ENCODE data around the gene LMO7.

The LMO7 gene

DNA sequence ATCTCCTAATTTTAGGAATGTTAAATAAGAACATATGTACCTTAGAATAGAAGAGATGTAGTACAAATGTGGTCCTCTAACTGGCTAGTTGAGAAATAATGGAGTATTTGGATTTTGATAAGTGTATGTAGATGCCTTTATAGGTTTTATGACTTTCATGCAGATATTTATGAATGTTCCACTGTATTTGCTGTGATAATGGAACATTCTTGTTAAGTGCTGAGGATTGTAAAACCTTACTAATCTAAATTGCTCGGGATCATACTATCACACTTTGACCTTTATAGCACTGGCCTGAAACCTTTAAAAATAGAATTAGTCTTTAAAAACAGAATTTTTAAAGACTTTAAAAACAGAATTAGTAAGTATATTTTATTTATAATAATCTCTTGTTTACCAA lies 135.1 kb downstream of the LMO7 start:
- Histone ChIP-seq H3K18ac (ENCODE audit: low read depth in 1 of 2, low read length in 2 of 2) (no peak overlapping the region), H4K8ac (ENCODE audit: low read length) (no peak overlapping the region), H2BK15ac (ENCODE audit: low read depth, poor library complexity, severe bottlenecking) (no peak overlapping the region), H2AK5ac (ENCODE audit: low read length, severe bottlenecking) (no peak overlapping the region), H2BK120ac (ENCODE audit: low read depth, low read length) (no peak overlapping the region), H3K9me3 (ENCODE audit: control insufficient read depth, low read length) (no peaks in the 10 kb centered on the region), H3K4me3 (ENCODE audit: insufficient read depth in 1 of 2, low read depth in 1 of 2, low read length in 2 of 2) (no peak overlapping the region), H2AFZ (ENCODE audit: low read depth, low read length) (no peak overlapping the region), H4K91ac (ENCODE audit: low read length) (no peak overlapping the region), H3K79me1 (replicated peaks; ENCODE audit: low read length, poor library complexity, severe bottlenecking) (peaks cover 9% of the 10 kb centered on the region), H2BK12ac (ENCODE audit: low read length in 2 of 2) (no peak overlapping the region), H3K4me2 (ENCODE audit: low read length, poor library complexity, severe bottlenecking) (no peak overlapping the region), H3K4ac (ENCODE audit: low read depth in 1 of 2, low read length in 2 of 2) (no peak overlapping the region), H3K23ac (ENCODE audit: low read length in 2 of 2) (no peak overlapping the region), H2BK5ac (ENCODE audit: low read depth, low read length, poor library complexity, severe bottlenecking) (no peak overlapping the region), H3K27ac (ENCODE audit: low read length, poor library complexity, severe bottlenecking) (no peak overlapping the region), H3K14ac (ENCODE audit: low read length in 2 of 2) (no peak overlapping the region), H3K36me3 (ENCODE audit: control insufficient read depth in 1 of 2, insufficient read depth in 2 of 2, low read depth in 1 of 2, low read length in 2 of 2) (no peaks in the 10 kb centered on the region), H3K27me3 (ENCODE audit: control insufficient read depth in 1 of 2, insufficient read depth in 1 of 2, low read length in 2 of 2) (no peaks in the 10 kb centered on the region), H3K9ac (ENCODE audit: low read length) (peak overlapping the region; percentile 51), H3K4me1 (ENCODE audit: control insufficient read depth, insufficient read depth, low read depth, low read length) (no peaks in the 10 kb centered on the region)
- no CpG with 5 or more reads among the region's 1 CpG for WGBS
- DNase-seq = no peak

GRCh38 chr13:75771818-75772217 lies 135.7 kb downstream of the LMO7 start:
- no peak overlapping the region for H4K8ac ChIP-seq (ENCODE audit: low read length)
- H3K4me1 ChIP-seq (ENCODE audit: control insufficient read depth, insufficient read depth, low read depth, low read length) = no peaks in the 10 kb centered on the region
- peak overlapping the region; percentile 60 for H3K9ac ChIP-seq (ENCODE audit: low read length)
- H3K9me3 ChIP-seq (ENCODE audit: control insufficient read depth, low read length) = no peaks in the 10 kb centered on the region
- no peak overlapping the region for H2AFZ ChIP-seq (ENCODE audit: low read depth, low read length)
- H3K4me3 ChIP-seq (ENCODE audit: insufficient read depth in 1 of 2, low read depth in 1 of 2, low read length in 2 of 2) = no peak overlapping the region
- no peak overlapping the region for H3K4me2 ChIP-seq (ENCODE audit: low read length, poor library complexity, severe bottlenecking)
- no peak overlapping the region for H2AK5ac ChIP-seq (ENCODE audit: low read length, severe bottlenecking)
- H3K23ac ChIP-seq (ENCODE audit: low read length in 2 of 2) = no peak overlapping the region
- no peak overlapping the region for H2BK5ac ChIP-seq (ENCODE audit: low read depth, low read length, poor library complexity, severe bottlenecking)
- no peak overlapping the region for H3K18ac ChIP-seq (ENCODE audit: low read depth in 1 of 2, low read length in 2 of 2)
- no peak overlapping the region for H2BK12ac ChIP-seq (ENCODE audit: low read length in 2 of 2)
- no peaks in the 10 kb centered on the region for H3K27me3 ChIP-seq (ENCODE audit: control insufficient read depth in 1 of 2, insufficient read depth in 1 of 2, low read length in 2 of 2)
- H3K79me1 ChIP-seq (replicated peaks; ENCODE audit: low read length, poor library complexity, severe bottlenecking) = peaks cover 7% of the 10 kb centered on the region
- H3K27ac ChIP-seq (ENCODE audit: low read length, poor library complexity, severe bottlenecking) = no peak overlapping the region
- no peak overlapping the region for H4K91ac ChIP-seq (ENCODE audit: low read length)
- DNase-seq = peak; percentile 72
- no peak overlapping the region for H2BK120ac ChIP-seq (ENCODE audit: low read depth, low read length)
- no peaks in the 10 kb centered on the region for H3K36me3 ChIP-seq (ENCODE audit: control insufficient read depth in 1 of 2, insufficient read depth in 2 of 2, low read depth in 1 of 2, low read length in 2 of 2)
- no peak overlapping the region for H3K14ac ChIP-seq (ENCODE audit: low read length in 2 of 2)
- H3K4ac ChIP-seq (ENCODE audit: low read depth in 1 of 2, low read length in 2 of 2) = no peak overlapping the region
- H2BK15ac ChIP-seq (ENCODE audit: low read depth, poor library complexity, severe bottlenecking) = no peak overlapping the region

- Histone ChIP-seq H3K4me1 (ENCODE audit: control insufficient read depth, insufficient read depth, low read depth, low read length) (no peaks in the 10 kb centered on the region), H3K79me1 (replicated peaks; ENCODE audit: low read length, poor library complexity, severe bottlenecking) (peaks cover 9% of the 10 kb centered on the region), H3K4ac (ENCODE audit: low read depth in 1 of 2, low read length in 2 of 2) (no peak overlapping the region), H2BK12ac (ENCODE audit: low read length in 2 of 2) (no peak overlapping the region), H3K23ac (ENCODE audit: low read length in 2 of 2) (no peak overlapping the region), H3K27ac (ENCODE audit: low read length, poor library complexity, severe bottlenecking) (no peak overlapping the region), H2BK120ac (ENCODE audit: low read depth, low read length) (no peak overlapping the region), H2BK5ac (ENCODE audit: low read depth, low read length, poor library complexity, severe bottlenecking) (no peak overlapping the region), H4K8ac (ENCODE audit: low read length) (no peak overlapping the region), H3K4me2 (ENCODE audit: low read length, poor library complexity, severe bottlenecking) (no peak overlapping the region), H2AK5ac (ENCODE audit: low read length, severe bottlenecking) (no peak overlapping the region), H3K27me3 (ENCODE audit: control insufficient read depth in 1 of 2, insufficient read depth in 1 of 2, low read length in 2 of 2) (no peaks in the 10 kb centered on the region), H3K14ac (ENCODE audit: low read length in 2 of 2) (no peak overlapping the region), H3K4me3 (ENCODE audit: insufficient read depth in 1 of 2, low read depth in 1 of 2, low read length in 2 of 2) (no peak overlapping the region), H2AFZ (ENCODE audit: low read depth, low read length) (no peak overlapping the region), H3K9me3 (ENCODE audit: control insufficient read depth, low read length) (no peaks in the 10 kb centered on the region), H3K9ac (ENCODE audit: low read length) (no peak overlapping the region), H4K91ac (ENCODE audit: low read length) (no peak overlapping the region), H2BK15ac (ENCODE audit: low read depth, poor library complexity, severe bottlenecking) (no peak overlapping the region), H3K36me3 (ENCODE audit: control insufficient read depth in 1 of 2, insufficient read depth in 2 of 2, low read depth in 1 of 2, low read length in 2 of 2) (peaks cover 0 to 6% of the 10 kb centered on the region in 2 experiments), H3K18ac (ENCODE audit: low read depth in 1 of 2, low read length in 2 of 2) (no peak overlapping the region)
- WGBS = no CpG with 5 or more reads among the region's 1 CpG
- no peak for DNase-seq
Observed at GRCh38 chr13:75774176-75774575, 138.0 kb downstream of the LMO7 start.

- Histone ChIP-seq H3K79me1 (replicated peaks; ENCODE audit: low read length, poor library complexity, severe bottlenecking) (peaks cover 8% of the 10 kb centered on the region), H3K4ac (ENCODE audit: low read depth in 1 of 2, low read length in 2 of 2) (no peak overlapping the region), H3K23ac (ENCODE audit: low read length in 2 of 2) (no peak overlapping the region), H2BK5ac (ENCODE audit: low read depth, low read length, poor library complexity, severe bottlenecking) (no peak overlapping the region), H3K4me3 (ENCODE audit: insufficient read depth in 1 of 2, low read depth in 1 of 2, low read length in 2 of 2) (no peak overlapping the region), H3K4me2 (ENCODE audit: low read length, poor library complexity, severe bottlenecking) (no peak overlapping the region), H3K36me3 (ENCODE audit: control insufficient read depth in 1 of 2, insufficient read depth in 2 of 2, low read depth in 1 of 2, low read length in 2 of 2) (peaks cover 0 to 11% of the 10 kb centered on the region in 2 experiments), H3K9me3 (ENCODE audit: control insufficient read depth, low read length) (no peaks in the 10 kb centered on the region), H4K91ac (ENCODE audit: low read length) (no peak overlapping the region), H3K27me3 (ENCODE audit: control insufficient read depth in 1 of 2, insufficient read depth in 1 of 2, low read length in 2 of 2) (no peaks in the 10 kb centered on the region), H4K8ac (ENCODE audit: low read length) (no peak overlapping the region), H3K9ac (ENCODE audit: low read length) (no peak overlapping the region), H2AK5ac (ENCODE audit: low read length, severe bottlenecking) (no peak overlapping the region), H3K18ac (ENCODE audit: low read depth in 1 of 2, low read length in 2 of 2) (no peak overlapping the region), H3K27ac (ENCODE audit: low read length, poor library complexity, severe bottlenecking) (no peak overlapping the region), H2BK12ac (ENCODE audit: low read length in 2 of 2) (no peak overlapping the region), H2AFZ (ENCODE audit: low read depth, low read length) (no peak overlapping the region), H3K14ac (ENCODE audit: low read length in 2 of 2) (no peak overlapping the region), H3K4me1 (ENCODE audit: control insufficient read depth, insufficient read depth, low read depth, low read length) (no peaks in the 10 kb centered on the region), H2BK120ac (ENCODE audit: low read depth, low read length) (no peak overlapping the region), H2BK15ac (ENCODE audit: low read depth, poor library complexity, severe bottlenecking) (no peak overlapping the region)
- WGBS = 100% methylated on average over 2 of the region's 3 CpGs
- no peak for DNase-seq
Observed at GRCh38 chr13:75776550-75776949, 140.4 kb downstream of the LMO7 start.
